Pancreas (tissue), 10 donors: ENCODE measurements around the gene ERCC6L. TPM values are rescaled to one million over a fixed set of nuclear protein-coding genes. Genes with fewer than 3 reads are reported as not detected.

Experiments
- ATAC-seq, 4 donors: fragments of 200-7000 bp; cut with Tn5 transposase; one replicate each; pipeline versions ENCODE4 v1.8.0 to v1.9.1; 2020; ENCODE audit warnings: mild to moderate bottlenecking in 4 of 4, moderate library complexity in 4 of 4
- DNase-seq, 6 donors: peaks; one replicate each; pipeline ENCODE4 v3.0.0-alpha.2; 2020
- FAIRE-seq: peaks from 2 replicates; lab custom pipeline; 2012; peaks lifted over from hg19 to GRCh38; lab: Jason Lieb, UNC
- H3K27ac ChIP-seq, 4 donors: fragments of 200-600 bp; sonication (generic); 1 replicate in 3 of 4; 2 replicates in 1 of 4; pipeline versions ENCODE4 v1.5.0 to v1.8.0; 2020
- H3K27me3 ChIP-seq, 4 donors: fragments of 200-600 bp; one replicate each; pipeline ENCODE4 v1.8.0; 2021
- H3K36me3 ChIP-seq, 3 donors: fragments of 200-600 bp; sonication (generic) in 1 of 3; one replicate each; pipeline versions ENCODE4 v1.5.0 to v1.8.0; 2020 to 2021
- H3K4me1 ChIP-seq, 3 donors: fragments of 200-600 bp; one replicate each; pipeline ENCODE4 v1.8.0; 2021
- H3K4me3 ChIP-seq, 4 donors: fragments of 200-600 bp; sonication (generic) in 2 of 4; one replicate each; pipeline versions ENCODE4 v1.5.0 to v1.8.0; 2020 to 2021
- H3K9me3 ChIP-seq, 4 donors: fragments of 200-600 bp; one replicate each; pipeline ENCODE4 v1.8.0; 2021
- CTCF ChIP-seq, 4 donors: fragments of 200-600 bp; sonication (generic) in 3 of 4; IDR thresholded peaks; one replicate each; pipeline versions ENCODE4 v1.5.0 to v1.8.0; 2021; ENCODE audit warnings: antibody characterized with exemption in 4 of 4
- WGBS, 2 donors: extraction: QIAGEN DNeasy Blood & Tissue Kit; methylation state at CpG; one replicate each; pipeline ENCODE4 v1.1.7; 2013; 5-methylcytosine and 5-hydroxymethylcytosine counted together
- intact Hi-C, 3 donors: fragments of 100-400 bp; cut with DNase I; formaldehyde crosslinking; loops; one replicate each; pipeline versions ENCODE4 v1.11.1 to v1.14.2; 2022
- polyA plus RNA-seq, 2 donors: library from polyadenylated mRNA; stranded (reverse); fragments of 200-250 nt; gene quantifications; one replicate each; pipeline ENCODE4 v1.2.3, GENCODE V29; 2013
- total RNA-seq, 6 donors: library from RNA; stranded (reverse); fragmentation: NEBNext Ultra II Directional in 4 of 6; extraction: Animal tissue kit (Norgen Biotek cat#: 25700) in 4 of 6; gene quantifications; one replicate each; pipeline versions ENCODE4 v1.2.1 to v1.2.4, GENCODE V29; 2021 to 2023
- donor health status: healthy with polysubstance abuse.
- donor health status: DM: no; HTN: no; CAD: no; lungs with moderate emphysema.
- donor health status: DM: no; HTN: no; CAD: no.
- donor health status: control.
- donor health status: control.
- donor health status: Bipolar disorder and iron deficiency.
- donor health status: DM: yes; HTN: yes; CAD: no.
- donor health status: DM: no; HTN: no; CAD: no.
- donor health status: DM: no; HTN: no; CAD: no.
- donor health status: DM: yes; HTN: yes; CAD: no.

The ERCC6L gene
- total and polyA plus RNA-seq, 8 donors = 0.04 to 0.13 (median 0.09) TPM; not detected in 3

- no peaks in the 10 kb centered on the region for H3K9me3 ChIP-seq
- intact Hi-C loops = no loop called here
- peaks cover 0 to 2% (median 0%) of the 10 kb centered on the region in 4 donors for H3K27me3 ChIP-seq
- FAIRE-seq (no peak), DNase-seq (no peak), ATAC-seq (no peak)
- H3K4me1 ChIP-seq = no peaks in the 10 kb centered on the region
- no peaks in the 10 kb centered on the region for H3K36me3 ChIP-seq
- no peak overlapping the region for H3K27ac ChIP-seq
- TF ChIP-seq CTCF (IDR thresholded peaks at IDR 0.05) = no peak
- 58% methylated on average over 4 of the region's 4 CpGs for WGBS, 2 donors
- H3K4me3 ChIP-seq = no peak overlapping the region
Measured at GRCh38 chrX:72165551-72165950, 73.3 kb downstream of the ERCC6L start.

GRCh38 chrX:72159769-72160168 is 79.1 kb downstream of the ERCC6L start:
- intact Hi-C loops = no loop called here
- H3K4me1 ChIP-seq = no peaks in the 10 kb centered on the region
- ATAC-seq (no peak), DNase-seq (no peak), FAIRE-seq (no peak)
- H3K36me3 ChIP-seq = no peaks in the 10 kb centered on the region
- H3K9me3 ChIP-seq = no peaks in the 10 kb centered on the region
- no peak for TF ChIP-seq CTCF (IDR thresholded peaks at IDR 0.05)
- no peak overlapping the region for H3K4me3 ChIP-seq
- 75 to 76% methylated on average over 10 of the region's 10 CpGs for WGBS, 2 donors
- H3K27me3 ChIP-seq = peaks cover 0 to 7% (median 1%) of the 10 kb centered on the region in 4 donors
- no peak overlapping the region for H3K27ac ChIP-seq

GRCh38 chrX:72158773-72159172 is 80.1 kb downstream of the ERCC6L start:
- WGBS, 2 donors = 82 to 85% methylated on average over 3 of the region's 3 CpGs

More at GRCh38 chrX:72158773-72159172, 80.1 kb downstream of the ERCC6L start:
- ATAC-seq (no peak), FAIRE-seq (no peak), DNase-seq (no peak)
- no peaks in the 10 kb centered on the region for H3K9me3 ChIP-seq
- H3K27me3 ChIP-seq = peaks cover 0 to 7% (median 1%) of the 10 kb centered on the region in 4 donors
- no peak overlapping the region for H3K4me3 ChIP-seq
- H3K27ac ChIP-seq = no peak overlapping the region
- no peak for TF ChIP-seq CTCF (IDR thresholded peaks at IDR 0.05)
- intact Hi-C loops = no loop called here
- no peaks in the 10 kb centered on the region for H3K36me3 ChIP-seq
- H3K4me1 ChIP-seq = no peaks in the 10 kb centered on the region

Other genes with a start within 250 kb of the ERCC6L start
- 1 to 10 TPM in 3 of 6 donors, under 1 TPM in 3; 0.51 to 3.4 (median 1.6) TPM for gene RTL5, start 107.1 kb downstream of the ERCC6L start, total RNA-seq
- gene RTL5, start 107.1 kb downstream of the ERCC6L start, polyA plus RNA-seq = 1 to 10 TPM; 2.2 to 8.6 TPM
- 1 to 10 TPM; 3.6 to 5.8 (median 4.0) TPM for gene PIN4, start 57.3 kb downstream of the ERCC6L start, total RNA-seq
- gene PIN4, start 57.3 kb downstream of the ERCC6L start, polyA plus RNA-seq = 10 to 100 TPM; 11.6 to 13.4 TPM
- 1,000 to 10,000 TPM in 3 of 6 donors, 100 to 1,000 TPM in 3; 559 to 1,221 (median 1,037) TPM for gene RPS4X, start 38.2 kb upstream of the ERCC6L start, total RNA-seq
- gene RPS4X, start 38.2 kb upstream of the ERCC6L start, polyA plus RNA-seq = 100 to 1,000 TPM; 592 to 955 TPM
- 1 to 10 TPM in 2 of 6 donors, under 1 TPM in 2, not detected in 2; 0.82 to 1.5 (median 1.1) TPM for gene CITED1, start 66.9 kb upstream of the ERCC6L start, total RNA-seq
- gene CITED1, start 66.9 kb upstream of the ERCC6L start, polyA plus RNA-seq = 1 to 10 TPM in 1 of 2 donors, under 1 TPM in 1; 0.49 to 1.4 TPM